IPS-11a (cell line): ENCODE measurements around the gene UPK3A.

ENCODE experiments used
- H3K4me3 ChIP-seq: one replicate; pipeline ENCODE4 v1.5.1; 2013; ENCODE audit warnings: low read depth, low read length, control low read depth

The UPK3A gene

GRCh38 chr22:45308391-45308956, 23.7 kb downstream of the UPK3A start:
- H3K4me3 ChIP-seq = no peak overlapping the region

GRCh38 chr22:45308957-45309421, 24.2 kb downstream of the UPK3A start:
- H3K4me3 ChIP-seq = peak overlapping the region; percentile 45

GRCh38 chr22:45309422-45310227, 24.9 kb downstream of the UPK3A start, which contains the start of gene FAM118A:
Gene FAM118A, plus strand, starts transcription at chr22:45309934. Its CDS starts 12,446 bp downstream, at chr22:45322380.
- H3K4me3 ChIP-seq = peak within 1 kb of the TSS; percentile 73

GRCh38 chr22:45310331-45310976, 25.7 kb downstream of the UPK3A start:
- H3K4me3 ChIP-seq = peak overlapping the region; percentile 73

GRCh38 chr22:45310977-45311531, 26.3 kb downstream of the UPK3A start:
- H3K4me3 ChIP-seq = peak overlapping the region; percentile 73

GRCh38 chr22:45312415-45312814, 27.7 kb downstream of the UPK3A start:
- no peak overlapping the region for H3K4me3 ChIP-seq

- H3K4me3 ChIP-seq = no peak overlapping the region
These were observed 28.1 kb downstream of the UPK3A start for GRCh38 chr22:45312856-45313255.

- H3K4me3 ChIP-seq = no peak overlapping the region
These were observed 29.4 kb downstream of the UPK3A start for GRCh38 chr22:45314054-45314721.

- no peak overlapping the region for H3K4me3 ChIP-seq
These were observed 30.0 kb downstream of the UPK3A start for GRCh38 chr22:45314786-45315185.

GRCh38 chr22:45316796-45317526, 32.2 kb downstream of the UPK3A start:
- H3K4me3 ChIP-seq = no peak overlapping the region

- no peak overlapping the region for H3K4me3 ChIP-seq
These were observed 32.9 kb downstream of the UPK3A start for GRCh38 chr22:45317551-45318167.

GRCh38 chr22:45318168-45318557, 33.4 kb downstream of the UPK3A start:
- no peak overlapping the region for H3K4me3 ChIP-seq

GRCh38 chr22:45318558-45319323, 34.0 kb downstream of the UPK3A start:
- no peak overlapping the region for H3K4me3 ChIP-seq

GRCh38 chr22:45319324-45319685, 34.6 kb downstream of the UPK3A start:
- H3K4me3 ChIP-seq = no peak overlapping the region

- H3K4me3 ChIP-seq = no peak overlapping the region
These were observed 35.7 kb downstream of the UPK3A start for GRCh38 chr22:45320357-45320976.

- no peak overlapping the region for H3K4me3 ChIP-seq
These were observed 37.1 kb downstream of the UPK3A start for GRCh38 chr22:45321827-45322226.

GRCh38 chr22:45322873-45323525, 38.2 kb downstream of the UPK3A start:
- no peak overlapping the region for H3K4me3 ChIP-seq

GRCh38 chr22:45323695-45324094, 38.9 kb downstream of the UPK3A start:
- no peak overlapping the region for H3K4me3 ChIP-seq
